Gastroesophageal sphincter (tissue), 3 donors: ENCODE data around the gene IGFBP6.

ENCODE experiments used
- CTCF ChIP-seq, 4 experiments: fragments of 200-600 bp in 2 of 4; fragments of 450-650 bp in 2 of 4; sonication (generic) in 1 of 4; IDR thresholded peaks; one replicate each; pipeline ENCODE4 v1.5.1; 2017 to 2019; ENCODE audit warnings: antibody characterized with exemption in 4 of 4, mild to moderate bottlenecking in 2 of 4, moderate library complexity in 2 of 4
- POLR2A ChIP-seq, 2 donors: fragments of 450-650 bp; IDR thresholded peaks; one replicate each; pipeline ENCODE4 v1.6.1; 2017; ENCODE audit warnings: antibody characterized with exemption in 2 of 2, mild to moderate bottlenecking in 2 of 2, moderate library complexity in 1 of 2
- POLR2AphosphoS5 ChIP-seq: sonication (generic); formaldehyde crosslinking; IDR thresholded peaks from one replicate; pipeline ENCODE4 v1.6.1; 2017; ENCODE audit warnings: antibody characterized with exemption

- TF ChIP-seq CTCF (IDR thresholded peaks at IDR 0.05) = no peak
- TF ChIP-seq POLR2A (IDR thresholded peaks at IDR 0.05) = no peak
- TF ChIP-seq POLR2AphosphoS5 = no peak
Observed at GRCh38 chr12:53127169-53127568, 29.7 kb downstream of the IGFBP6 start.
